Measurements from ENCODE around the gene WHRN.

DNA sequence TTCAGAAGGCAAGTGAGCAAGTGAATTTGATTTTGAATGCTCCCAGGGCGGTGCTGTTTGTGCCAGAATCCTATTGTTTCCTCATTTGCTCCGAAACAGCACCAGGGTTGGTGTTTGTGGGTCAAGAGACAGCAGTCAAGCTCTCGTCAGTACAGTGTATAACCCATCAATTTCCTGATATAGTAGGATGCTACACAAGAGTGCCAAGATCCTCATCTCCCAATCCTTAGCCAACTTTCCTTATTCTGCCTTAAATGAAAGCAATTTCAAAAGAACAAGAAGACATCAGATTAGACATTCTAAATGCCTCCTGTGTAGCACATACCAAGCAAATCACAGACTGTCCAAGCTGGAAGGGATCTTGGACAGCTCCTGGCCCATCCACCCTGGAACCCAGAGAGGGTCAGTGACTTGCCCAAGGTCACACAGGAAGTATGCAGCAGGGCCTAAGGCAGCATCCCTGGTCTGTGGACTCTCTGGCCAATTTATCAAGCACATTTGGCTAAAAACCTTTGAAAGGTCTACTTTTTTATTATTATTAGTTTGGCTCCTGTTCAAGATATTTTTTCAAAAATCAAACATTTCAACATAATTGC lies 4.5 kb downstream of the WHRN start:
- no peak for TF ChIP-seq CTCF (IDR thresholded peaks at IDR 0.05)
- TF ChIP-seq EP300 (IDR thresholded peaks at IDR 0.05), result no peak

All from tibial nerve (tissue), 4 donors.